Cardiac muscle cell (in vitro differentiated cells and primary cell): Measurements from ENCODE around the gene RFXANK. TPM values are rescaled to one million over a fixed set of nuclear protein-coding genes. Genes with fewer than 3 reads are reported as not detected.

ENCODE experiments used
- DNase-seq, 2 donors: peaks; one replicate each; pipeline versions ENCODE4 v3.0.0 to v3.0.0-alpha.2; 2010 to 2017; ENCODE audit warnings: low read depth in 1 of 2, low spot score in 1 of 2
- H3K27ac ChIP-seq: fragments of 200-600 bp; sonication (generic); 2 replicates; pipeline ENCODE4 v1.5.1; 2016
- H3K27me3 ChIP-seq: fragments of 200-600 bp; sonication (generic); 2 replicates; pipeline ENCODE4 v1.6.0; 2016; ENCODE audit warnings: control low read depth
- H3K36me3 ChIP-seq: fragments of 200-600 bp; sonication (generic); 2 replicates; pipeline ENCODE4 v1.5.1; 2016; ENCODE audit warnings: control low read depth
- H3K4me1 ChIP-seq: fragments of 200-600 bp; sonication (generic); 2 replicates; pipeline ENCODE4 v1.8.1; 2017; ENCODE audit warnings: low read depth, mild to moderate bottlenecking, mixed run types
- H3K4me3 ChIP-seq: fragments of 200-600 bp; sonication (generic); 2 replicates; pipeline ENCODE4 v1.5.1; 2016; ENCODE audit warnings: mild to moderate bottlenecking
- H3K9me3 ChIP-seq: fragments of 200-600 bp; sonication (generic); 2 replicates; pipeline ENCODE4 v1.5.1; 2017; ENCODE audit warnings: low read depth, mild to moderate bottlenecking, control low read depth
- CTCF ChIP-seq: IDR thresholded peaks from 2 replicates; pipeline ENCODE4 v1.5.1; 2012; ENCODE audit warnings: low read depth, mild to moderate bottlenecking, low read length
- polyA plus RNA-seq: library from polyadenylated mRNA; unstranded; fragments of >200 nt; fragmentation: Nextera tagmentation; extraction: Ambion mirVana; gene quantifications from 2 replicates; pipeline ENCODE4 v1.2.1, GENCODE V29; 2016
- total RNA-seq: library from RNA; depleted of rRNA; stranded (reverse); fragments of >200 nt; gene quantifications from 2 replicates; pipeline ENCODE4 v1.2.3, GENCODE V29; 2016

Gene RFXANK
- total and polyA plus RNA-seq, 2 experiments from 2014 or later, result 88.8 to 156 TPM

DNA sequence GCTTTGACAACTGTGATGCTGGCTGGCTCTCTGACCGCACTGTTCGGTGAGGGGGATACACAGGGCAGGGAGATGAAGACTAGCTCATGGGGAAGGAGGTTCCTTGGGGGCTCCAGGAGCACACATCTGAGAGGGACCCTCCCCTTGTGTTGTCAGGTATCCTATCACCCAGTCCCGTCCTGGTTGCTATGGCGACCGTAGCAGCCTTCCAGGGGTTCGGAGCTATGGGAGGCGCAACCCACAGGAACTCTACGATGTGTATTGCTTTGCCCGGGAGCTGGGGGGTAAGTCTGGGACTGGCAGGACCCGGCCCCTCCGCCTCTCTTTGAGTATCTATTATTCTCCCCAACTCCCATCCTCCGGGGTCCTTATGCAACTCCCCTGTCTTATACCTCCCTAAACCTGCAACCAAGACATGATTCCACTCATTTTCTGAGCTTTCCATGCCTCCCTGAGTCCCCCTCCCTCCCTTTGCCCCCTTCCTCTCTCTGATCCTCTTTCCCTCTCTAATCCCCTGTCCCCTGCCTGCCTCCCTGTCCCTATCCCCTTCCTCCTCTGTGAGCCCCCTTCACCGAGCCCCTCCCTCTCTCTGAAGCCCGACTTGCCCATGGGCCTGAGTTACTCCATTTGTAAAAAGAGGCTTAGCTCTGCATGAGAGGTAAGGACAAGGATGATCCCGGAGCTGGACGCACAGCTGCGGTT is 32.2 kb downstream of the RFXANK start:
- Histone ChIP-seq H3K4me3 (no peak overlapping the region), H3K36me3 (no peaks in the 10 kb centered on the region), H3K9me3 (no peaks in the 10 kb centered on the region), H3K27ac (no peak overlapping the region), H3K27me3 (peaks cover 26% of the 10 kb centered on the region), H3K4me1 (no peaks in the 10 kb centered on the region)
- no peak for DNase-seq
- TF ChIP-seq CTCF, result no peak

- peak; percentile 73 for TF ChIP-seq CTCF
- Histone ChIP-seq H3K27me3 (peaks cover 26% of the 10 kb centered on the region), H3K4me3 (peak overlapping the region; percentile 9), H3K9me3 (no peaks in the 10 kb centered on the region), H3K27ac (no peak overlapping the region), H3K36me3 (no peaks in the 10 kb centered on the region), H3K4me1 (no peaks in the 10 kb centered on the region)
- peak; percentile 70 to 81 for DNase-seq
Measured at GRCh38 chr19:19224852-19225494, 32.9 kb downstream of the RFXANK start.

- no peak for DNase-seq
- no peak overlapping the region for H3K27ac ChIP-seq
- TF ChIP-seq CTCF, result no peak
- H3K4me1 ChIP-seq, result no peaks in the 10 kb centered on the region
- no peaks in the 10 kb centered on the region for H3K9me3 ChIP-seq
- H3K4me3 ChIP-seq, result no peak overlapping the region
- peaks cover 26% of the 10 kb centered on the region for H3K27me3 ChIP-seq
- H3K36me3 ChIP-seq, result no peaks in the 10 kb centered on the region
Measured at GRCh38 chr19:19226204-19226603, 34.1 kb downstream of the RFXANK start.

- Histone ChIP-seq H3K4me1 (no peaks in the 10 kb centered on the region), H3K36me3 (no peaks in the 10 kb centered on the region), H3K9me3 (no peaks in the 10 kb centered on the region), H3K4me3 (no peak overlapping the region), H3K27me3 (peaks cover 26% of the 10 kb centered on the region), H3K27ac (no peak overlapping the region)
- no peak for TF ChIP-seq CTCF
- DNase-seq, result no peak
Measured at GRCh38 chr19:19226663-19227062, 34.6 kb downstream of the RFXANK start.

DNA sequence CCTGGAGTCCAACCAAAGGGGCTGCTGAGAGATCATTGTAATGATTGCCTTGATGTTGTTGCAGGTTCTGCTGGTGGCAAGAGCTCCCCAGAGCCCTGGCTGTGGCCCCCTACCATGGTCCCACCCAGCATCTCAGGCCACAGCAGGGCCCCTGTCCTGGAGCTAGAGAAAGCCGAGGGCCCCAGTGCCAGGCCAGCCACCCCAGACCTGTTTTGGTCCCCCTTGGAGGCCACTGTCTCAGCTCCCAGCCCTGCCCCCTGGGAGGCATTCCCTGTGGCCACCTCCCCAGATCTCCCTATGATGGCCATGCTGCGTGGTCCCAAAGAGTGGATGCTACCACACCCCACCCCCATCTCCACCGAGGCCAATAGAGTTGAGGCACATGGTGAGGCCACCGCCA is 35.2 kb downstream of the RFXANK start:
- Histone ChIP-seq H3K27me3 (peaks cover 26% of the 10 kb centered on the region), H3K9me3 (no peaks in the 10 kb centered on the region), H3K27ac (no peak overlapping the region), H3K36me3 (no peaks in the 10 kb centered on the region), H3K4me1 (no peaks in the 10 kb centered on the region), H3K4me3 (no peak overlapping the region)
- DNase-seq, result no peak
- no peak for TF ChIP-seq CTCF
